Kidney capillary endothelial cell (primary cell): Measurements from ENCODE around the gene GATA3.
"Not testable (repeated sequence)": the region's sequence is repeated elsewhere in the genome, so short reads cannot be mapped to it uniquely, and the experiment has no call there.

Source experiments
- DNase-seq: peaks from one replicate; pipeline ENCODE4 v3.0.0-alpha.2; 2018; ENCODE audit warnings: low spot score

Gene GATA3

GRCh38 chr10:8054494-8055407 lies at the start of gene GATA3:
Gene GATA3 (plus strand): TSS chr10:8054688. CDS start chr10:8055656, 968 bp downstream.
- peak; percentile 69 for DNase-seq

- no peak for DNase-seq
These were observed 48.1 kb upstream of the GATA3 start for GRCh38 chr10:8006274-8006999.

GRCh38 chr10:8009031-8009430 lies 45.5 kb upstream of the GATA3 start:
- DNase-seq, result no peak

- DNase-seq, result no peak
These were observed 41.5 kb upstream of the GATA3 start for GRCh38 chr10:8013006-8013405.

GRCh38 chr10:8013619-8014018 lies 40.9 kb upstream of the GATA3 start:
- no peak for DNase-seq

GRCh38 chr10:8014649-8015048 lies 39.8 kb upstream of the GATA3 start:
- DNase-seq, result no peak

GRCh38 chr10:8017277-8017676 lies 37.2 kb upstream of the GATA3 start:
- no peak for DNase-seq

- DNase-seq, result no peak
These were observed 31.2 kb upstream of the GATA3 start for GRCh38 chr10:8023321-8023720.

GRCh38 chr10:8023851-8024250 lies 30.6 kb upstream of the GATA3 start:
- DNase-seq, result no peak

GRCh38 chr10:8026349-8027259 lies 27.9 kb upstream of the GATA3 start:
- no peak for DNase-seq

- not testable (repeated sequence) for DNase-seq
These were observed 23.3 kb upstream of the GATA3 start for GRCh38 chr10:8031211-8031610.

GRCh38 chr10:8032558-8032957 lies 21.9 kb upstream of the GATA3 start:
- DNase-seq, result no peak

- DNase-seq, result no peak
These were observed 20.5 kb upstream of the GATA3 start for GRCh38 chr10:8033812-8034465.

- DNase-seq, result no peak
These were observed 20.0 kb upstream of the GATA3 start for GRCh38 chr10:8034466-8035005.

GRCh38 chr10:8035006-8035640 lies 19.4 kb upstream of the GATA3 start:
- no peak for DNase-seq

- DNase-seq, result no peak
These were observed 18.6 kb upstream of the GATA3 start for GRCh38 chr10:8035641-8036470.

- DNase-seq, result no peak
These were observed 17.8 kb upstream of the GATA3 start for GRCh38 chr10:8036506-8037198.

GRCh38 chr10:8037199-8037801 lies 17.2 kb upstream of the GATA3 start:
- DNase-seq, result no peak
